Activated CD8-positive, alpha-beta memory T cell treated with anti-CD3 and anti-CD28 coated beads, Interleukin-2, amount 50 U/mL, for 4 hours (primary cell): Measurements from ENCODE around the gene ULK1.
"Not testable (repeated sequence)": the region's sequence is repeated elsewhere in the genome, so short reads cannot be mapped to it uniquely, and the experiment has no call there.

Source experiments
- DNase-seq: peaks from one replicate; pipeline ENCODE4 v3.0.0-alpha.2; 2020

ULK1 gene

GRCh38 chr12:131862084-131862441, 32.4 kb upstream of the ULK1 start:
- DNase-seq = no peak

- DNase-seq = no peak
Observed at GRCh38 chr12:131862600-131862993, 31.8 kb upstream of the ULK1 start.

GRCh38 chr12:131862994-131863710, 31.3 kb upstream of the ULK1 start:
- no peak for DNase-seq

- DNase-seq = no peak
Observed at GRCh38 chr12:131863711-131864396, 30.6 kb upstream of the ULK1 start.

GRCh38 chr12:131864469-131864868, 30.0 kb upstream of the ULK1 start:
- no peak for DNase-seq

GRCh38 chr12:131865180-131865875, 29.1 kb upstream of the ULK1 start:
- no peak for DNase-seq

- no peak for DNase-seq
Observed at GRCh38 chr12:131867471-131867870, 27.0 kb upstream of the ULK1 start.

GRCh38 chr12:131867891-131868675, 26.3 kb upstream of the ULK1 start:
- no peak for DNase-seq

- no peak for DNase-seq
Observed at GRCh38 chr12:131869871-131870418, 24.5 kb upstream of the ULK1 start.

- no peak for DNase-seq
Observed at GRCh38 chr12:131871677-131872076, 22.7 kb upstream of the ULK1 start.

GRCh38 chr12:131872154-131873051, 22.0 kb upstream of the ULK1 start:
- DNase-seq = no peak

- no peak for DNase-seq
Observed at GRCh38 chr12:131873293-131873692, 21.1 kb upstream of the ULK1 start.

- not testable (repeated sequence) for DNase-seq
Observed at GRCh38 chr12:131874972-131875371, 19.4 kb upstream of the ULK1 start.

- DNase-seq = not testable (repeated sequence)
Observed at GRCh38 chr12:131877216-131877615, 17.2 kb upstream of the ULK1 start.

- DNase-seq = not testable (repeated sequence)
Observed at GRCh38 chr12:131878436-131878835, 16.0 kb upstream of the ULK1 start.

- no peak for DNase-seq
Observed at GRCh38 chr12:131882804-131883520, 11.5 kb upstream of the ULK1 start.

GRCh38 chr12:131883521-131883900, 10.9 kb upstream of the ULK1 start:
- DNase-seq = no peak

- DNase-seq = not testable (repeated sequence)
Observed at GRCh38 chr12:131885076-131885475, 9.3 kb upstream of the ULK1 start.

- DNase-seq = no peak
Observed at GRCh38 chr12:131885543-131886057, 8.8 kb upstream of the ULK1 start.

- DNase-seq = not testable (repeated sequence)
Observed at GRCh38 chr12:131891722-131892121, 2.7 kb upstream of the ULK1 start.
